ENCODE measurements around the gene HNRNPF. TPM values are rescaled to one million over a fixed set of nuclear protein-coding genes. Genes with fewer than 3 reads are reported as not detected.
A peak's percentile ranks its signal among the peaks of the same experiment; 100 is the strongest.

Gene HNRNPF
- total RNA-seq, 1 donor from 2014 or later: 183 TPM

DNA sequence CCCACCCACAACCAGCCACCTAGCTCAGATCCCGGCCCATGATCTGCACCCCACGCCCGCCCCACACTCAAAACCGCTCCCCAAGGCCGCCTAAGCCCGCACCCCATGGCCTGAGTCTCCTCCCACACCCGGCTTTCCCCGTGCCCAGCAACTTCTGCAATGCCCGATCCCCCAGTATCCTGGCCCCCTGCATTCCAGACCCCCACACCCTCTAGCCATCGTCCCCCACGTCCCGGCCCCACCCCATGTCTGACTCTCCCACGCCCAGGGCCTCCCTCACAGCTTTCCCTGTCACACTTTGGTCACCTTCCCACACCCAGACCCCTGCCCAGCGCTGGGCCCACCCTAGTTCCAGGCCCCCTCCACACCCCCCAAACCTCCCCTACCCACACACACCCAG, 57.7 kb downstream of the HNRNPF start:
- DNase-seq (no peak), ATAC-seq (no peak)
- no peak overlapping the region for H3K4me3 ChIP-seq
- no peaks in the 10 kb centered on the region for H3K9me3 ChIP-seq
- no peaks in the 10 kb centered on the region for H3K4me1 ChIP-seq
- H3K27ac ChIP-seq: no peak overlapping the region
- intact Hi-C loops (cut with DNase I): no loop called here
- TF ChIP-seq, protein P1, sequence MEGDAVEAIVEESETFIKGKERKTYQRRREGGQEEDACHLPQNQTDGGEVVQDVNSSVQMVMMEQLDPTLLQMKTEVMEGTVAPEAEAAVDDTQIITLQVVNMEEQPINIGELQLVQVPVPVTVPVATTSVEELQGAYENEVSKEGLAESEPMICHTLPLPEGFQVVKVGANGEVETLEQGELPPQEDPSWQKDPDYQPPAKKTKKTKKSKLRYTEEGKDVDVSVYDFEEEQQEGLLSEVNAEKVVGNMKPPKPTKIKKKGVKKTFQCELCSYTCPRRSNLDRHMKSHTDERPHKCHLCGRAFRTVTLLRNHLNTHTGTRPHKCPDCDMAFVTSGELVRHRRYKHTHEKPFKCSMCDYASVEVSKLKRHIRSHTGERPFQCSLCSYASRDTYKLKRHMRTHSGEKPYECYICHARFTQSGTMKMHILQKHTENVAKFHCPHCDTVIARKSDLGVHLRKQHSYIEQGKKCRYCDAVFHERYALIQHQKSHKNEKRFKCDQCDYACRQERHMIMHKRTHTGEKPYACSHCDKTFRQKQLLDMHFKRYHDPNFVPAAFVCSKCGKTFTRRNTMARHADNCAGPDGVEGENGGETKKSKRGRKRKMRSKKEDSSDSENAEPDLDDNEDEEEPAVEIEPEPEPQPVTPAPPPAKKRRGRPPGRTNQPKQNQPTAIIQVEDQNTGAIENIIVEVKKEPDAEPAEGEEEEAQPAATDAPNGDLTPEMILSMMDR (IDR thresholded peaks at IDR 0.05): no peak
- no peaks in the 10 kb centered on the region for H3K36me3 ChIP-seq
- H3K27me3 ChIP-seq: no peaks in the 10 kb centered on the region

DNA sequence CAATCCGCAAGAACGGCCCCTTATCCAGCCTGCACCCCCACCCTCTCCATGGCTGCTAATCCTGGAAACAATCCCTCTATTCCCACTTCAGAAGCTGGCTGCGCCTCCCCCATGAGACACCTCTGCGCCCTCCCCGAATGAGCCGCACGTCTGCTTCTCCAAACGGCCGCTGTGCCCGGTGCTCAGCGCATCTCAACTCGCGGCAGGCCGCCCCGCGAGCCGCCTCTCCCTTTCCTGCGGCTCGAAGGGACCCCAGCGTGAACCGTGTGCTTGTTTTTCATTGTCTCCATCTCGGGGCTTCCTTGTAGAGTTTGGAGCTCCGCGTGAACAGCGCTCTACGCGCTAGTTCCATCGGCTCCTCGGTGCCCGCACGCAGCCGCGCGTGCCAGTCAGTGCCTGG, 58.3 kb downstream of the HNRNPF start:
- Histone ChIP-seq H3K9me3 (no peaks in the 10 kb centered on the region), H3K36me3 (no peaks in the 10 kb centered on the region), H3K27me3 (no peaks in the 10 kb centered on the region), H3K27ac (no peak overlapping the region), H3K4me3 (no peak overlapping the region), H3K4me1 (no peaks in the 10 kb centered on the region)
- TF ChIP-seq, protein P1 (IDR thresholded peaks at IDR 0.05): no peak
- no peak for DNase-seq
- ATAC-seq: no peak
- intact Hi-C loops (cut with DNase I): no loop called here

DNA sequence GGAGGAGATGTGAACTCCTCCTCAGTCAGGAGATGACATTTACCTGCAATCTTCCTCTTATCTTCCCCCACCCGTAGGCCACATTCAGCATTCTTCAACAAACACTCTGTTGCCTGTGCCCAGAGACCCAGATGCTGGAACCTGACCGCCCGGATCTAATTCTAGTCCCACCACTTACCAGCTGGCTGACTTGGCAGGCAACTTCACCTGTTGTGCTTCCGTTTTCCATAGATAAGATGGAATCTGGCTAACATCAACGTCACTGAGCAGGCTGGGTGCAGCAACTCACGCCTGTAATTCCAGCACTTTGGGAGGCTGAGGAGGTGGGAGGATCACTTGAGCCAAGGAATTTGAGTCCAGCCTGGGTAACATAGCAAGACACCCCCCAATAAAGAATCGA, 58.8 kb downstream of the HNRNPF start:
- intact Hi-C loops (cut with DNase I): no loop called here
- Histone ChIP-seq H3K27me3 (no peaks in the 10 kb centered on the region), H3K36me3 (no peaks in the 10 kb centered on the region), H3K9me3 (no peaks in the 10 kb centered on the region), H3K27ac (no peak overlapping the region), H3K4me3 (no peak overlapping the region), H3K4me1 (no peaks in the 10 kb centered on the region)
- DNase-seq: no peak
- TF ChIP-seq, protein P1 (IDR thresholded peaks at IDR 0.05): no peak
- no peak for ATAC-seq

DNA sequence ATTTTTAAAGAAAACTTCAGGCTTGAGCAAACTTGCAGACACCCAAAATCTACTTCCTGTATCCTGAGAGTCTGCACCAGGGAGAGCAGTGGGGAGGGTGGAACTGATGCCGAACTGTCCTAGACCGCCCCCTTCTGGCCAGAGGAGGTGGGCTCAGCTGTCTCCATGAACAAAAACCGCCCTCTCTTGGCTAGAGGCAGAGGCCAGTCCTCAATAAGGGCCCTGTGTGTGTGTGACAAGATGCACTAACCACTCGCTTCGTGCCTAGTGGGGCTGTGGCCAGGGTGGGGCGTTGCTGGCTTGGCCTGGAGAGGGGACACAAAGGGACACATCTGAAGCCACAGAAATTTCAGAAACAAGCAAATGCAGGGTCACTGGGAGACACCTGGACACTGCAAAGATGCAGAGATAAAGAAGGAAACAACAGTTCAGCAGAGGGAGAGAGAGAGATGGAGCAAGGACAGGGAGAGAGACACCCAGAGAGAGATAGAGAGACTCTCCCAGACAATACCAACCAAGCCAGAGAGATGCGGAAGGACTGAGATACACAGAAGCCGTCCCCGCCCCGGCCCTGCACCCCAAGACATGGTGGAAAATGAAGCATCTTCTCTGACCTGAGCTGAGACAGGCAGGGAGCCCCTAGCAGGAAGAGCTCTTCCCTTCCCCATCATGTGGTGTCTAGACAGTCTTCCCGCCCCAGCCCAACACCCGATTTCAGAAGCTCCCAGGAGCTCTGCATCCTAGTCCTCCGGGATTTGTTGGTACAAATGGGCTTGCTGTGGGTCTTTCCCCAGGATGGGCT, 60.3 kb downstream of the HNRNPF start:
- ATAC-seq (peak; percentile 99), DNase-seq (peak; percentile 91)
- Histone ChIP-seq H3K4me1 (no peaks in the 10 kb centered on the region), H3K4me3 (no peak overlapping the region), H3K36me3 (no peaks in the 10 kb centered on the region), H3K9me3 (no peaks in the 10 kb centered on the region), H3K27me3 (no peaks in the 10 kb centered on the region), H3K27ac (no peak overlapping the region)
- intact Hi-C loops (cut with DNase I): no loop called here
- TF ChIP-seq, protein P1 (IDR thresholded peaks at IDR 0.05): peak; percentile 92

DNA sequence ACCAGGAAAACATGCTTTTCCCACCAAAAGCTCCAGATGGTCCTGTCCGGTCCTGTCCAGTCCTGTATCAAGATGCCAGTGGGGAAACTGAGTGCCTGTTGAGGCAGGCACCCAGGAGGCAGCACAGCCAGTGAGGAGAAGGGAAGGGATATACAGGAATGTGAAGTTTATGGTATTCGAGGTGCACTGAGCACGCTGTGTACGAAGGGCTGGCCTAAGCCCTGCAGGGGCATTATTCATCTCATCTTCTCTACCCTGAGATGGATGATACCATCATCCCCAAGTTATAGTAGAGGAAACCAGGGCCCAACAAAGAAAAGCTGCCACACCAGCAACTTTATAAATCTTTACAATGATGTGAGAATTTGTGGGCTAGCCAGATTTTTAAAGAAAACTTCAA, 61.0 kb downstream of the HNRNPF start:
- no peak for DNase-seq
- H3K4me1 ChIP-seq: no peaks in the 10 kb centered on the region
- no peaks in the 10 kb centered on the region for H3K27me3 ChIP-seq
- no peak for ATAC-seq
- intact Hi-C loops (cut with DNase I): no loop called here
- TF ChIP-seq, protein P1 (IDR thresholded peaks at IDR 0.05): no peak
- H3K9me3 ChIP-seq: no peaks in the 10 kb centered on the region
- H3K4me3 ChIP-seq: no peak overlapping the region
- no peak overlapping the region for H3K27ac ChIP-seq
- no peaks in the 10 kb centered on the region for H3K36me3 ChIP-seq

All from upper lobe of right lung (tissue), 1 donor.